ENCODE results near the gene CSPG4.

Gene CSPG4

GRCh38 chr15:75661756-75662140 is 50.9 kb downstream of the CSPG4 start:
- in situ Hi-C loops (cut with HindIII; ENCODE audit: low pct_unique_long_range_greater_than_20kb, low sequenced_read_pairs): no loop called here
- no peak for TF ChIP-seq JUND (IDR thresholded peaks at IDR 0.05; ENCODE audit: low read depth)
- no peak for DNase-seq (ENCODE audit: low read depth in 1 of 2, low spot score in 1 of 2)

- in situ Hi-C loops (cut with HindIII; ENCODE audit: low pct_unique_long_range_greater_than_20kb, low sequenced_read_pairs): no loop called here
- TF ChIP-seq JUND (IDR thresholded peaks at IDR 0.05; ENCODE audit: low read depth): no peak
- DNase-seq (ENCODE audit: low read depth in 1 of 2, low spot score in 1 of 2): no peak
These were observed 51.4 kb downstream of the CSPG4 start for GRCh38 chr15:75661100-75661755.

GRCh38 chr15:75659928-75660645 is 52.6 kb downstream of the CSPG4 start:
- DNase-seq (ENCODE audit: low read depth in 1 of 2, low spot score in 1 of 2): no peak
- TF ChIP-seq JUND (IDR thresholded peaks at IDR 0.05; ENCODE audit: low read depth): no peak
- in situ Hi-C loops (cut with HindIII; ENCODE audit: low pct_unique_long_range_greater_than_20kb, low sequenced_read_pairs): no loop called here

- in situ Hi-C loops (cut with HindIII; ENCODE audit: low pct_unique_long_range_greater_than_20kb, low sequenced_read_pairs): no loop called here
- no peak for DNase-seq (ENCODE audit: low read depth in 1 of 2, low spot score in 1 of 2)
- no peak for TF ChIP-seq JUND (IDR thresholded peaks at IDR 0.05; ENCODE audit: low read depth)
These were observed 53.4 kb downstream of the CSPG4 start for GRCh38 chr15:75659141-75659771.

- no peak for TF ChIP-seq JUND (IDR thresholded peaks at IDR 0.05; ENCODE audit: low read depth)
- DNase-seq (ENCODE audit: low read depth in 1 of 2, low spot score in 1 of 2): no peak
- in situ Hi-C loops (cut with HindIII; ENCODE audit: low pct_unique_long_range_greater_than_20kb, low sequenced_read_pairs): no loop called here
These were observed 55.8 kb downstream of the CSPG4 start for GRCh38 chr15:75656813-75657212.

- DNase-seq (ENCODE audit: low read depth in 1 of 2, low spot score in 1 of 2): no peak
- TF ChIP-seq JUND (IDR thresholded peaks at IDR 0.05; ENCODE audit: low read depth): no peak
- in situ Hi-C loops (cut with HindIII; ENCODE audit: low pct_unique_long_range_greater_than_20kb, low sequenced_read_pairs): no loop called here
These were observed 56.3 kb downstream of the CSPG4 start for GRCh38 chr15:75656331-75656730.

GRCh38 chr15:75655931-75656330 is 56.7 kb downstream of the CSPG4 start:
- TF ChIP-seq JUND (IDR thresholded peaks at IDR 0.05; ENCODE audit: low read depth): no peak
- DNase-seq (ENCODE audit: low read depth in 1 of 2, low spot score in 1 of 2): no peak
- in situ Hi-C loops (cut with HindIII; ENCODE audit: low pct_unique_long_range_greater_than_20kb, low sequenced_read_pairs): no loop called here

GRCh38 chr15:75654201-75654907 is 58.3 kb downstream of the CSPG4 start:
- in situ Hi-C loops (cut with HindIII; ENCODE audit: low pct_unique_long_range_greater_than_20kb, low sequenced_read_pairs): no loop called here
- DNase-seq (ENCODE audit: low read depth in 1 of 2, low spot score in 1 of 2): no peak
- TF ChIP-seq JUND (IDR thresholded peaks at IDR 0.05; ENCODE audit: low read depth): no peak

GRCh38 chr15:75653347-75653913 is 59.2 kb downstream of the CSPG4 start:
- no peak for DNase-seq (ENCODE audit: low read depth in 1 of 2, low spot score in 1 of 2)
- TF ChIP-seq JUND (IDR thresholded peaks at IDR 0.05; ENCODE audit: low read depth): no peak
- in situ Hi-C loops (cut with HindIII; ENCODE audit: low pct_unique_long_range_greater_than_20kb, low sequenced_read_pairs): no loop called here

- in situ Hi-C loops (cut with HindIII; ENCODE audit: low pct_unique_long_range_greater_than_20kb, low sequenced_read_pairs): no loop called here
- TF ChIP-seq JUND (IDR thresholded peaks at IDR 0.05; ENCODE audit: low read depth): no peak
- peak; percentile 48 to 66 for DNase-seq (ENCODE audit: low read depth in 1 of 2, low spot score in 1 of 2)
These were observed 60.7 kb downstream of the CSPG4 start for GRCh38 chr15:75651810-75652543.

- TF ChIP-seq JUND (IDR thresholded peaks at IDR 0.05; ENCODE audit: low read depth): no peak
- in situ Hi-C loops (cut with HindIII; ENCODE audit: low pct_unique_long_range_greater_than_20kb, low sequenced_read_pairs): no loop called here
These were observed 61.5 kb downstream of the CSPG4 start for GRCh38 chr15:75650908-75651809.

More at GRCh38 chr15:75650908-75651809, 61.5 kb downstream of the CSPG4 start:
- DNase-seq (ENCODE audit: low read depth in 1 of 2, low spot score in 1 of 2): no peak

All from T47D (cell line).